HCT116 (cell line): ENCODE results near the gene TIRAP. TPM values are rescaled to one million over a fixed set of nuclear protein-coding genes. Genes with fewer than 3 reads are reported as not detected.

Experiments
- ATAC-seq: fragments of 200-7000 bp; cut with Tn5 transposase; 2 replicates; pipeline ENCODE4 v1.9.1; 2020; ENCODE audit warnings: mild to moderate bottlenecking, moderate library complexity
- BruUV-seq: library from RNA; stranded (reverse); fragments of 400-500 nt; replicated peaks from 2 replicates; lab custom pipeline; 2021; lab: Mats Ljungman, UMichigan
- CTCF ChIA-PET: fragments of 300-600 bp; sonication (Branson Sonifier 250); formaldehyde crosslinking; loops from one replicate; lab custom pipeline; 2021; ENCODE audit warnings: antibody characterized with exemption; lab: Charles Lee
- POLR2A ChIA-PET: fragments of 300-600, 350-600 bp; sonication (Branson Sonifier 250); formaldehyde crosslinking; loops from one replicate; lab custom pipeline; 2021; ENCODE audit warnings: antibody characterized with exemption; lab: Charles Lee
- RAD21 ChIA-PET, 2 experiments: fragments of 300-600 bp; sonication (Branson Sonifier 250); formaldehyde crosslinking; loops; one replicate each; lab custom pipeline; 2023; ENCODE audit warnings: low total read pairs in 2 of 2; ENCODE audit not compliant: uncharacterized antibody in 2 of 2, unreplicated experiment in 2 of 2, low non-redundant PET in 1 of 2; lab: Charles Lee
- DNase-seq: peaks from one replicate; pipeline ENCODE4 v3.0.0-alpha.2; 2010; ENCODE audit warnings: low read depth, low spot score
- H2AFZ ChIP-seq: fragments of 200-600 bp; shearing (Covaris generic), sonication (generic); 2 replicates; pipeline ENCODE4 v1.6.1; 2017; ENCODE audit warnings: low read depth, mixed run types, mixed read lengths, antibody characterized with exemption, low read length; ENCODE audit not compliant: poor library complexity, severe bottlenecking
- H3K27ac ChIP-seq: 2 replicates; pipeline ENCODE4 v1.5.1; 2012; ENCODE audit warnings: low read depth, low read length
- H3K27me3 ChIP-seq: fragments of 200-600 bp; sonication (generic); 2 replicates; pipeline ENCODE4 v1.6.1; 2016; ENCODE audit warnings: mixed run types, low read length, mixed read lengths; ENCODE audit not compliant: insufficient read depth
- H3K36me3 ChIP-seq, 2 experiments: fragments of 200-500 bp in 1 of 2; fragments of 200-600 bp in 1 of 2; sonication (Bioruptor generic) in 1 of 2; sonication (generic) in 1 of 2; 2 replicates each; pipeline versions ENCODE4 v1.5.1 to v1.6.1; 2014 to 2016; ENCODE audit warnings: low read length in 2 of 2, inconsistent platforms in 1 of 2, mixed read lengths in 1 of 2, mixed run types in 1 of 2; ENCODE audit not compliant: insufficient read depth in 2 of 2, control insufficient read depth in 1 of 2
- H3K4me1 ChIP-seq, 2 experiments: fragments of 200-600 bp in 1 of 2; sonication (generic) in 1 of 2; 2 replicates each; pipeline versions ENCODE4 v1.5.1 to v1.6.1; 2012 to 2017; ENCODE audit warnings: low read length in 2 of 2, inconsistent platforms in 1 of 2, mild to moderate bottlenecking in 1 of 2, mixed read lengths in 1 of 2, mixed run types in 1 of 2, moderate library complexity in 1 of 2; ENCODE audit not compliant: insufficient read depth in 2 of 2, control insufficient read depth in 1 of 2
- H3K4me2 ChIP-seq: fragments of 200-600 bp; sonication (generic); 2 replicates; pipeline ENCODE4 v1.6.1; 2017; ENCODE audit warnings: mixed run types, low read length, mixed read lengths
- H3K4me3 ChIP-seq, 2 experiments: fragments of 200-600 bp in 1 of 2; sonication (generic) in 1 of 2; replicated peaks in 1 of 2; 2 replicates each; pipeline ENCODE4 v1.5.1; 2011 to 2016; ENCODE audit warnings: low read length in 2 of 2, control low read depth in 1 of 2, low read depth in 1 of 2, mild to moderate bottlenecking in 1 of 2, mixed read lengths in 1 of 2, mixed run types in 1 of 2
- H3K79me2 ChIP-seq: fragments of 200-600 bp; sonication (generic); 2 replicates; pipeline ENCODE4 v1.6.1; 2017; ENCODE audit warnings: mild to moderate bottlenecking, mixed run types, low read length, moderate library complexity, mixed read lengths; ENCODE audit not compliant: insufficient read depth
- H3K9ac ChIP-seq: fragments of 200-600 bp; sonication (generic); 2 replicates; pipeline ENCODE4 v1.6.1; 2016; ENCODE audit warnings: low read length, mixed read lengths
- H3K9me2 ChIP-seq: fragments of 200-600 bp; sonication (generic), shearing (Covaris generic); 2 replicates; pipeline ENCODE4 v1.6.1; 2017; ENCODE audit warnings: mixed run types, mild to moderate bottlenecking, moderate library complexity; ENCODE audit not compliant: insufficient read depth
- H3K9me3 ChIP-seq, 2 experiments: fragments of 200-500 bp in 1 of 2; fragments of 200-600 bp in 1 of 2; sonication (Bioruptor generic) in 1 of 2; sonication (generic) in 1 of 2; 2 replicates each; pipeline ENCODE4 v1.6.1; 2014 to 2017; ENCODE audit warnings: low read length in 2 of 2, mixed read lengths in 2 of 2, inconsistent platforms in 1 of 2, low read depth in 1 of 2, mild to moderate bottlenecking in 1 of 2, mixed run types in 1 of 2, moderate library complexity in 1 of 2; ENCODE audit not compliant: control insufficient read depth in 1 of 2, insufficient read depth in 1 of 2
- H4K20me1 ChIP-seq: fragments of 200-600 bp; sonication (generic), shearing (Covaris generic); 2 replicates; pipeline ENCODE4 v1.6.1; 2017; ENCODE audit warnings: mixed run types, mild to moderate bottlenecking, moderate library complexity; ENCODE audit not compliant: insufficient read depth
- SIN3A ChIP-seq: IDR thresholded peaks from 2 replicates; pipeline ENCODE4 v1.6.1; 2012; ENCODE audit warnings: low read depth
- SP1 ChIP-seq: IDR thresholded peaks from 2 replicates; pipeline ENCODE4 v1.6.1; 2012; ENCODE audit warnings: low read depth
- intact Hi-C: fragments of 100-400 bp; cut with micrococcal nuclease; formaldehyde crosslinking; loops from 2 replicates; pipeline ENCODE4 v1.10.0; 2022
- total RNA-seq: library from RNA; stranded (reverse); gene quantifications from one replicate; pipeline ENCODE4 v1.2.1, GENCODE V29; 2021; ENCODE audit not compliant: unreplicated experiment
- TF ChIP-seq, protein P1 (sequence below): IDR thresholded peaks from 2 replicates; pipeline ENCODE4 v1.6.1; 2012; ENCODE audit warnings: low read depth
- TF ChIP-seq, protein P2 (sequence below): IDR thresholded peaks from 2 replicates; pipeline ENCODE4 v1.6.1; 2011; ENCODE audit warnings: mild to moderate bottlenecking, low read length, moderate library complexity; ENCODE audit not compliant: insufficient replicate concordance; ENCODE audit errors: extremely low read depth

Gene TIRAP
- total RNA-seq, 1 experiment from 2014 or later, result 10.8 TPM

DNA sequence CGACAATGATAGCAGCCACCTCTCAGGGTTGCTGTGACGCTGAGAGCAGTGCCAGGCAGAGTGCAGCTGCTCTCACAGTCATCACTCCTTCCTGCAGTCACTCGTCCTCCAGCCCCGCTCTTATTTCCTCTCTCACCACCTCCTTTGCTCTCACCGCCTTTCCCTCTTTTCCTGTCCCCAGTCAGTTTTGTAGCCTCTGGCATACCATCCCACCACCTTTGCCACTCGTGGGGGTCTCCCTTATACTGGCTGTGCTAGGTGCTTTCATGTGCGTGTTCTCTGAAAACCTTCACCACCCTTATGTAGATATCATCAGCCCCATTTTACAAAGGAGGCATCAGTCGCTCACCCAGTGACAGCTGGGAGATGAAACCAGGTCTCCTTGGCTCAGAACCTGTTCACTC, 53.2 kb downstream of the TIRAP start:
- H3K27me3 ChIP-seq, result no peaks in the 10 kb centered on the region
- ChIA-PET POLR2A (no interaction called here), RAD21 (no interaction called here), CTCF (no interaction called here)
- peaks cover 12 to 30% of the 10 kb centered on the region in 2 experiments for H3K4me1 ChIP-seq
- H3K4me2 ChIP-seq, result no peak overlapping the region
- no peak overlapping the region for H2AFZ ChIP-seq
- no peaks in the 10 kb centered on the region for H3K79me2 ChIP-seq
- H3K4me3 ChIP-seq, result no peak overlapping the region
- BruUV-seq, result no TSS peak
- no peaks in the 10 kb centered on the region for H3K9me3 ChIP-seq
- intact Hi-C loops, result no loop called here
- no peaks in the 10 kb centered on the region for H4K20me1 ChIP-seq
- H3K9ac ChIP-seq, result no peak overlapping the region
- H3K9me2 ChIP-seq, result no peaks in the 10 kb centered on the region
- no peak for TF ChIP-seq SP1
- no peak for TF ChIP-seq SIN3A
- TF ChIP-seq, protein P1, sequence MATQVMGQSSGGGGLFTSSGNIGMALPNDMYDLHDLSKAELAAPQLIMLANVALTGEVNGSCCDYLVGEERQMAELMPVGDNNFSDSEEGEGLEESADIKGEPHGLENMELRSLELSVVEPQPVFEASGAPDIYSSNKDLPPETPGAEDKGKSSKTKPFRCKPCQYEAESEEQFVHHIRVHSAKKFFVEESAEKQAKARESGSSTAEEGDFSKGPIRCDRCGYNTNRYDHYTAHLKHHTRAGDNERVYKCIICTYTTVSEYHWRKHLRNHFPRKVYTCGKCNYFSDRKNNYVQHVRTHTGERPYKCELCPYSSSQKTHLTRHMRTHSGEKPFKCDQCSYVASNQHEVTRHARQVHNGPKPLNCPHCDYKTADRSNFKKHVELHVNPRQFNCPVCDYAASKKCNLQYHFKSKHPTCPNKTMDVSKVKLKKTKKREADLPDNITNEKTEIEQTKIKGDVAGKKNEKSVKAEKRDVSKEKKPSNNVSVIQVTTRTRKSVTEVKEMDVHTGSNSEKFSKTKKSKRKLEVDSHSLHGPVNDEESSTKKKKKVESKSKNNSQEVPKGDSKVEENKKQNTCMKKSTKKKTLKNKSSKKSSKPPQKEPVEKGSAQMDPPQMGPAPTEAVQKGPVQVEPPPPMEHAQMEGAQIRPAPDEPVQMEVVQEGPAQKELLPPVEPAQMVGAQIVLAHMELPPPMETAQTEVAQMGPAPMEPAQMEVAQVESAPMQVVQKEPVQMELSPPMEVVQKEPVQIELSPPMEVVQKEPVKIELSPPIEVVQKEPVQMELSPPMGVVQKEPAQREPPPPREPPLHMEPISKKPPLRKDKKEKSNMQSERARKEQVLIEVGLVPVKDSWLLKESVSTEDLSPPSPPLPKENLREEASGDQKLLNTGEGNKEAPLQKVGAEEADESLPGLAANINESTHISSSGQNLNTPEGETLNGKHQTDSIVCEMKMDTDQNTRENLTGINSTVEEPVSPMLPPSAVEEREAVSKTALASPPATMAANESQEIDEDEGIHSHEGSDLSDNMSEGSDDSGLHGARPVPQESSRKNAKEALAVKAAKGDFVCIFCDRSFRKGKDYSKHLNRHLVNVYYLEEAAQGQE, result no peak
- TF ChIP-seq, protein P2, sequence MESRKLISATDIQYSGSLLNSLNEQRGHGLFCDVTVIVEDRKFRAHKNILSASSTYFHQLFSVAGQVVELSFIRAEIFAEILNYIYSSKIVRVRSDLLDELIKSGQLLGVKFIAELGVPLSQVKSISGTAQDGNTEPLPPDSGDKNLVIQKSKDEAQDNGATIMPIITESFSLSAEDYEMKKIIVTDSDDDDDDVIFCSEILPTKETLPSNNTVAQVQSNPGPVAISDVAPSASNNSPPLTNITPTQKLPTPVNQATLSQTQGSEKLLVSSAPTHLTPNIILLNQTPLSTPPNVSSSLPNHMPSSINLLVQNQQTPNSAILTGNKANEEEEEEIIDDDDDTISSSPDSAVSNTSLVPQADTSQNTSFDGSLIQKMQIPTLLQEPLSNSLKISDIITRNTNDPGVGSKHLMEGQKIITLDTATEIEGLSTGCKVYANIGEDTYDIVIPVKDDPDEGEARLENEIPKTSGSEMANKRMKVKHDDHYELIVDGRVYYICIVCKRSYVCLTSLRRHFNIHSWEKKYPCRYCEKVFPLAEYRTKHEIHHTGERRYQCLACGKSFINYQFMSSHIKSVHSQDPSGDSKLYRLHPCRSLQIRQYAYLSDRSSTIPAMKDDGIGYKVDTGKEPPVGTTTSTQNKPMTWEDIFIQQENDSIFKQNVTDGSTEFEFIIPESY, result no peak
- no peak overlapping the region for H3K27ac ChIP-seq
- ATAC-seq (no peak), DNase-seq (no peak)
- no peaks in the 10 kb centered on the region for H3K36me3 ChIP-seq
